Neural cell (in vitro differentiated cells): ENCODE results near the gene IL36A. TPM values are rescaled to one million over a fixed set of nuclear protein-coding genes. Genes with fewer than 3 reads are reported as not detected.

Experiments
- H2AFZ ChIP-seq: fragments of 200-600, 300-800 bp; sonication (generic), shearing (Covaris generic); 2 replicates; pipeline ENCODE4 v1.6.0; 2014; ENCODE audit warnings: low read depth, mild to moderate bottlenecking, antibody characterized with exemption, low read length, moderate library complexity
- H3F3A ChIP-seq: fragments of 200-600 bp; shearing (Covaris generic); 2 replicates; pipeline ENCODE4 v1.6.1; 2016; ENCODE audit warnings: mild to moderate bottlenecking, moderate library complexity, mixed read lengths, antibody characterized with exemption, low read length; ENCODE audit not compliant: insufficient read depth, poor library complexity, severe bottlenecking
- H3K27ac ChIP-seq: fragments of 200-600, 300-800 bp; sonication (generic), shearing (Covaris generic); 2 replicates; pipeline ENCODE4 v1.5.1; 2014; ENCODE audit warnings: mild to moderate bottlenecking, low read length, moderate library complexity
- H3K27me3 ChIP-seq: fragments of 300-800, 200-600 bp; sonication (generic), shearing (Covaris generic); 2 replicates; pipeline ENCODE4 v1.6.0; 2014; ENCODE audit warnings: mild to moderate bottlenecking, low read depth, low read length, moderate library complexity; ENCODE audit not compliant: insufficient read depth
- H3K36me3 ChIP-seq: fragments of 300-800, 200-600 bp; sonication (generic), shearing (Covaris generic); 2 replicates; pipeline ENCODE4 v1.5.1; 2014; ENCODE audit warnings: mild to moderate bottlenecking, antibody characterized with exemption, low read length, moderate library complexity; ENCODE audit not compliant: insufficient read depth
- H3K4me2 ChIP-seq: fragments of 300-800, 200-600 bp; sonication (generic), shearing (Covaris generic); 2 replicates; pipeline ENCODE4 v1.6.0; 2014; ENCODE audit warnings: mild to moderate bottlenecking, low read length
- H3K4me3 ChIP-seq: fragments of 300-800, 200-600 bp; sonication (generic), shearing (Covaris generic); 2 replicates; pipeline ENCODE4 v1.5.1; 2014; ENCODE audit warnings: mild to moderate bottlenecking, low read length, moderate library complexity
- H3K79me2 ChIP-seq: fragments of 200-600 bp; shearing (Covaris generic); replicated peaks from 2 replicates; pipeline ENCODE4 v1.6.0; 2014; ENCODE audit warnings: mild to moderate bottlenecking, low read length, moderate library complexity; ENCODE audit not compliant: insufficient read depth
- H3K9ac ChIP-seq: fragments of 300-800, 200-600 bp; sonication (generic), shearing (Covaris generic); 2 replicates; pipeline ENCODE4 v1.6.1; 2016; ENCODE audit warnings: mild to moderate bottlenecking, low read length, mixed read lengths
- H3K9me2 ChIP-seq: fragments of 200-600 bp; shearing (Covaris generic); 2 replicates; pipeline ENCODE4 v1.6.1; 2016; ENCODE audit warnings: mild to moderate bottlenecking, low read length, mixed read lengths; ENCODE audit not compliant: insufficient read depth
- H3K9me3 ChIP-seq: fragments of 200-600, 300-800 bp; sonication (generic), shearing (Covaris generic); 2 replicates; pipeline ENCODE4 v1.6.1; 2016; ENCODE audit warnings: mild to moderate bottlenecking, mixed run types, low read length, moderate library complexity, mixed read lengths
- H4K20me1 ChIP-seq: fragments of 200-600 bp; shearing (Covaris generic); 2 replicates; pipeline ENCODE4 v1.6.1; 2016; ENCODE audit warnings: mild to moderate bottlenecking, mixed run types; ENCODE audit not compliant: insufficient read depth
- CTCF ChIP-seq: fragments of 450-650 bp; IDR thresholded peaks from 2 replicates; pipeline ENCODE4 v1.5.1; 2014; ENCODE audit warnings: antibody characterized with exemption, mild to moderate bottlenecking, moderate library complexity; ENCODE audit not compliant: poor library complexity, severe bottlenecking
- EP300 ChIP-seq: fragments of 450-650 bp; conservative IDR thresholded peaks from 2 replicates; pipeline ENCODE4 v1.6.1; 2014; ENCODE audit warnings: antibody characterized with exemption, mild to moderate bottlenecking, moderate library complexity; ENCODE audit not compliant: poor library complexity, severe bottlenecking
- EZH2 ChIP-seq: fragments of 200-600, 300-800 bp; shearing (Covaris generic), sonication (generic); IDR thresholded peaks from 2 replicates; pipeline ENCODE4 v1.6.1; 2014; ENCODE audit warnings: antibody characterized with exemption, low read length, borderline replicate concordance, mild to moderate bottlenecking; ENCODE audit not compliant: insufficient read depth, poor library complexity, severe bottlenecking
- MXI1 ChIP-seq: fragments of 450-650 bp; conservative IDR thresholded peaks from 2 replicates; pipeline ENCODE4 v1.6.1; 2014; ENCODE audit warnings: antibody characterized with exemption, mild to moderate bottlenecking; ENCODE audit not compliant: poor library complexity, severe bottlenecking
- POLR2AphosphoS5 ChIP-seq: IDR thresholded peaks from 2 replicates; pipeline ENCODE4 v1.6.1; 2012
- RAD21 ChIP-seq: fragments of 450-650 bp; conservative IDR thresholded peaks from 2 replicates; pipeline ENCODE4 v1.6.1; 2014; ENCODE audit warnings: antibody characterized with exemption, mild to moderate bottlenecking, moderate library complexity
- REST ChIP-seq: IDR thresholded peaks from 2 replicates; pipeline ENCODE4 v1.6.1; 2012; ENCODE audit warnings: borderline replicate concordance
- SMC3 ChIP-seq: fragments of 450-650 bp; conservative IDR thresholded peaks from 2 replicates; pipeline ENCODE4 v1.6.1; 2014; ENCODE audit warnings: antibody characterized with exemption, mild to moderate bottlenecking, moderate library complexity; ENCODE audit not compliant: poor library complexity
- TAF1 ChIP-seq: IDR thresholded peaks from 2 replicates; pipeline ENCODE4 v1.6.1; 2012; ENCODE audit warnings: low read depth
- polyA plus RNA-seq: library from polyadenylated mRNA; depleted of rRNA; stranded (reverse); fragments of >200 nt; gene quantifications from 2 replicates; pipeline ENCODE4 v1.2.3, GENCODE V29; 2014

IL36A gene
- polyA plus RNA-seq, 1 donor from 2014 or later, result not detected

- no peak overlapping the region for H2AFZ ChIP-seq
- H3K4me3 ChIP-seq, result no peak overlapping the region
- no peaks in the 10 kb centered on the region for H3K27me3 ChIP-seq
- no peak overlapping the region for H3K27ac ChIP-seq
- no peaks in the 10 kb centered on the region for H3K9me2 ChIP-seq
- no peaks in the 10 kb centered on the region for H3F3A ChIP-seq
- peaks cover 7% of the 10 kb centered on the region for H3K9me3 ChIP-seq
- TF ChIP-seq POLR2AphosphoS5, result no peak
- no peak for TF ChIP-seq RAD21
- no peak for TF ChIP-seq EZH2
- no peak overlapping the region for H3K9ac ChIP-seq
- H3K4me2 ChIP-seq, result no peak overlapping the region
- no peaks in the 10 kb centered on the region for H4K20me1 ChIP-seq
- no peaks in the 10 kb centered on the region for H3K36me3 ChIP-seq
- H3K79me2 ChIP-seq, result no peaks in the 10 kb centered on the region
Observed at GRCh38 chr2:113000436-113000835, 4.8 kb upstream of the IL36A start.

GRCh38 chr2:113002677-113003076, 2.6 kb upstream of the IL36A start:
- Histone ChIP-seq H3F3A (no peaks in the 10 kb centered on the region), H3K4me2 (no peak overlapping the region), H4K20me1 (no peaks in the 10 kb centered on the region), H3K9me2 (no peaks in the 10 kb centered on the region), H3K4me3 (no peak overlapping the region), H3K27me3 (no peaks in the 10 kb centered on the region), H3K27ac (no peak overlapping the region), H3K36me3 (no peaks in the 10 kb centered on the region), H3K79me2 (no peaks in the 10 kb centered on the region), H2AFZ (no peak overlapping the region), H3K9me3 (peaks cover 7% of the 10 kb centered on the region), H3K9ac (no peak overlapping the region)
- no peak for TF ChIP-seq TAF1
- no peak for TF ChIP-seq CTCF
- TF ChIP-seq REST, result no peak
- TF ChIP-seq SMC3, result no peak
- TF ChIP-seq EP300, result no peak
- no peak for TF ChIP-seq EZH2
- no peak for TF ChIP-seq MXI1
- no peak for TF ChIP-seq POLR2AphosphoS5

- Histone ChIP-seq H2AFZ (no peak overlapping the region), H3K9ac (no peak overlapping the region)
- TF ChIP-seq MXI1, result no peak
- no peak for TF ChIP-seq EP300
- TF ChIP-seq CTCF, result no peak
- TF ChIP-seq SMC3, result no peak
- no peak for TF ChIP-seq TAF1
- no peak for TF ChIP-seq RAD21
- no peak for TF ChIP-seq EZH2
- no peak for TF ChIP-seq POLR2AphosphoS5
- no peak for TF ChIP-seq REST
Observed at GRCh38 chr2:113007250-113007649, 2.0 kb downstream of the IL36A start.

More at GRCh38 chr2:113007250-113007649, 2.0 kb downstream of the IL36A start:
- Histone ChIP-seq H3F3A (no peaks in the 10 kb centered on the region), H3K4me2 (no peak overlapping the region), H4K20me1 (no peaks in the 10 kb centered on the region), H3K36me3 (no peaks in the 10 kb centered on the region), H3K27ac (no peak overlapping the region), H3K4me3 (no peak overlapping the region), H3K79me2 (no peaks in the 10 kb centered on the region), H3K9me3 (no peaks in the 10 kb centered on the region), H3K9me2 (no peaks in the 10 kb centered on the region), H3K27me3 (no peaks in the 10 kb centered on the region)
